GM19455 (cell line): ENCODE results near the gene CLMN.

Experiments
- ATAC-seq: cut with Tn5 transposase; IDR thresholded peaks from one replicate; pipeline ENCODE4 v1.9.1; 2021; ENCODE audit not compliant: unreplicated experiment

Gene CLMN

DNA sequence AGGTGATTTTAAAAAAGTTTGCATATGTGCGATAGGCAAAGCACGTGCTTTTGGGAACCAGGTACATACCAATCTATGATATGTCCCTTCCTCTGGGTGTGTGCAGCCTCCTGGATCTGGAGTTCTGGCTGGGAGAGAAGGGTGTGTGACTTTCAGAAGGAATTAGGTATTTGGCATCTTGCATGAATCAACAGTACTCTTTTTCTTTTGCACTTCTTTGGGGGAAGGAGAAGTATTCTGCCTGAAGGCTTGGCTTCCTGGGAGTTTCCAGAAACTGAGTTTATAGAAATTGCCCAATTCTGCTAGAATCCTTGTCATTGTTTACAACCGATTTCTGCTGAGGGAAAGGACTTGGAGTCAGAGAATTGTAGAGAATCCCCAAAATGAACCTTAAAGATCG, 2.9 kb upstream of the CLMN start:
- no peak for ATAC-seq

- no peak for ATAC-seq
Measured at GRCh38 chr14:95321693-95322455, 2.2 kb upstream of the CLMN start.

- ATAC-seq: no peak
Measured at GRCh38 chr14:95320955-95321600, 1.4 kb upstream of the CLMN start.

DNA sequence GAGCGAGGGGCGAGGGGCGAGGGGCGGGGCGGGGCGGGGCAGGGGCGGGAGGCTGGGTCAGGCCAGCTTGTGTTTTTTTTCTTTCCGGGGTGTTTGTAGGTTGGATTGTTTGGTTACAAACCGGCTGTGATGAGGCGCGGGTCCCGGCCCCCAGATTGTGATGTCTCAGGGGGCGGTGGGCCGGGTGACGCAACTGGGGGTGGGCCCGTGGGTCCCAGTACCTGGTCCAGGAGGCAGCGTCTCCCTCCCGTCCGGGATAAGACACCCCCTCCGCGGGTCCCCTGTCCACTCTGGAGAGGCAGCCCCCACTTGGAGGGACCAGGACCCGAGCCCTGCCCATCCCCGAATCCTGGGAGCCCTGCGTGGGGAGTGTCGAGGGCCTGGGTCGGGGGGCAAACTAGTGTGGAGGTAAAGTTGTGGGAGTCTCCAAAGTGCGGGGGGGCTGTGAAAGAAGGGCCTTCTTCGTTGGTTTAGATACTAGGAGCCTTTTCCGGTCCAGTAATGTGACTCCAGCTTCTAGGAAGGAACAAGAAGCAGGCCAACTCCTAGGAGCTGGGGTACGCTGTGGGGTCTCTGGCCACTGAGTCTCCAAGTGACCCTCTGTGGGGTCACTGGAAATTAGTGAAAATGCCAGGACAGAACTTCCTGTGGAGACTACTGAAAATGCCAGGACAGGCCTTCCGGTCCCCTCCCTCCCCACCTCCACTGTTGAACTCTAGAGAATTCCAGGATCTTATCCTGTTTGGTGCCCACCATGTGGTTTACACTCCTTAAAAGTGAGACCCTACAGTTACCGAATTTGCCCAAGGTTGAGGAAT, 579 bp upstream of the CLMN start:
- no peak for ATAC-seq

GRCh38 chr14:95318399-95319311, 1.1 kb downstream of the CLMN start:
- no peak for ATAC-seq

- ATAC-seq: no peak
Measured at GRCh38 chr14:95317817-95318343, 1.8 kb downstream of the CLMN start.

DNA sequence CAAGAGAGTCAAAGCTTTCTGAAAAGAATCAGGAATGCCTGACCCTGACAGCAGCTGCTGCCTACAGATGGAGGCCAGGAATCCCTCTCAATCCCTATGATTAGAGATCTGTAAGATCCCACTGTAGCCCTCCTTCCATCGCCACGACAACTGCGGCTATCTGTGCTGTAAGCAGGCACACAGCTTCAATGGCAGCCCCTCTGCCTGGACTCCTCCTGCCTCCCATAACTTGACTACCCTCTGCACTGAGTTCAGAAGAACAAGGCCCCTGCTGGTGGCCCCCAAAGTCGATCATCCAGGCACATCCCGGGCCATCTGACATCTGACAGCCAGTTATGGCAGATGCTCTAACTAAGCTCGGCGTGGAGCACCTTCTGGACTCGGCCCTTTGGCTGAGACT, 2.9 kb downstream of the CLMN start:
- ATAC-seq: no peak

GRCh38 chr14:95315579-95315978, 4.1 kb downstream of the CLMN start:
- no peak for ATAC-seq

- ATAC-seq: no peak
Measured at GRCh38 chr14:95315156-95315555, 4.6 kb downstream of the CLMN start.

DNA sequence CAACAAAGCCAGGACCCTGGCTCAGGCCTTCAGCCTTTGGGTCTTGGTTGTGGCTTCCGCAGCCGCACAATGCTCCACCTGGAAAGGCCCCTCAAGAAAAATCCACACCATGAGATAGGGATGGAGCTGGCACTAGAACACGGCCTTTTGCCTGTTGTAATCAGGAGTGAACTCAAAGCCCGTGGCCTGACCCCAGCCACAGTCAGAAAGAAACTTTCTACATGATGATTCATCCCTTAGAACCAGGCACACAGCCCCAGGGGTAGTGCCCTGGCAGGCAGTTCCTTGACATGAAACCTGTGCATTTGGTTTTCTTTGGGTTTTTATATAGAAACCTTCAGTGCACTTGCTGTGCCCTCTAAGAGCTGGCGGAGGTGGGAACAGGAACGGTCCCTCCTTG, 5.1 kb downstream of the CLMN start:
- ATAC-seq: no peak

DNA sequence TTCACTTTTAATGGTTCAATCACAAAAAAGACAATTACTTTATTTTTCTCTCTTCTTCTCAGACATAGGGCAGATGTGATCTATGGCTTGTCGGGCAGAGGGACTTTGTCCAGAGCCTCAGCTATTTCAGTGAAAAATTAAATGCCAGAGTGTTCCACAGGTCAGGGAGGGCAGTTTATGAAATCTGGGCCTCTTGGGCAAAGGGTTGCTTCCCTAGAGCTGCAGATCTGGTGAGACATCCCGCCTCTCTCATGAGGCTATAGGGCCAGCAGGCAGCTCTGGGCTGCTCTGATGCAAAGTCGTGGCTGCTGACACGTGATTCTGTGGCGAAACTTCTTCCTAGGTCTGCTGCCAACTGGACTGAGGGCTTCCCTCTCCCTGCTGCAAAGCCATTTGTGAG, 6.0 kb downstream of the CLMN start:
- no peak for ATAC-seq

DNA sequence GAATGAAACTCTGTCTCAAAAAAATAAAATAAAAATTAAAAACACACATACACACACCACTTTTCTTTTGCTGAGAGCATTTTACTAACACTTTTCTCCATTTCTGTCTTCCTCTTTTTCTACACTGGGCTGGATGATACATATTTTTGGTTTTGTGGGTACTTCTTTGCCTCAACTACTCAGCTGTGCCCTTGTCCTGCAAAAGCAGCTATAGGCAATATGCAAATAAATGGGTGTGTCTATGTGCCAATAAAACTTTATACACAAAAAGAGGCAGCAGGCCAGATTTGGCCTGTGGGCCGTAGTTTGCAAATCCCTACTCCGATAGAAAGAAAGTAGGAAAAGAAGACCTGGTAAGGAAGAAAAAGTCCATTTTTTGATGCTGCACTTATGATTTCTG, 6.5 kb downstream of the CLMN start:
- ATAC-seq: no peak

DNA sequence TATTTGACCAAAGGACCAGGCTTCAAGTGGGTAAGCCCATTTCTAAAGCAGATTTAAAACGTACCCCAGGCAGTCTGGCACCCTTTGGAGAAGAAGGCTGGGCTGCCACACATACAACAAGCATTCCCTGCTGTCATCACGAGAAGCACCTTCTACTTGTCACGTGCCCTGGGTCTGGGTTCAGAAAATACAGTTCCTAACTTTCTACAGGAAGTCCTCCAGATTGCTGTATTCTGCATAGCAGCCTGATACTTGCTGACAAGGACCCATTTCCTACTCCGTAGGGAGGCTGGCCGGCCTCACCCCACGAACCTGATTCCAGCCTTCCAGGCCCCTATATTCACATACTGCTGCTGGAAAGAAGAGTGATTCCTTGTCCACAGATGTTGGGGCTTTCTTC, 7.4 kb downstream of the CLMN start:
- ATAC-seq: no peak

GRCh38 chr14:95311752-95312151, 8.0 kb downstream of the CLMN start:
- no peak for ATAC-seq

GRCh38 chr14:95310635-95311380, 8.9 kb downstream of the CLMN start:
- no peak for ATAC-seq

- ATAC-seq: no peak
Measured at GRCh38 chr14:95309261-95310051, 10.3 kb downstream of the CLMN start.

DNA sequence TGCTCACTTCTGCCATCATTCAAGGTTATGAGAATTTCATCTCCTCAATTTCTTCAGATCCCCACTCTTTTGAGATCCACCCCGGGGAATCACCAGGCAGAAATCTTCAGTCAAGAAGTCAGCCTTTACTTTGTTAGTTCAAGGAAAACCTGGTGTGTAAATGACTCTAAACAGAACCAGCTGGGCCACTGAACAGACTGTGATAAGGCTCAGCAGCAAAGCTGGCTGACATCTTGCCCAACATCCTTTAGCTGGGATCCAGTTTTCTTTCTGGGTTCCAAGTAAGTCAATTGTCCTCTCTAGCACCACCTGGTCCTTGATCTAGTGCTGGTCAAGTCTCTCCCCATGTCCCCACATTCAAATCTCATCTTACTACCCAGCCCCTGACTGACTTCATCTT, 11.6 kb downstream of the CLMN start:
- ATAC-seq: no peak

DNA sequence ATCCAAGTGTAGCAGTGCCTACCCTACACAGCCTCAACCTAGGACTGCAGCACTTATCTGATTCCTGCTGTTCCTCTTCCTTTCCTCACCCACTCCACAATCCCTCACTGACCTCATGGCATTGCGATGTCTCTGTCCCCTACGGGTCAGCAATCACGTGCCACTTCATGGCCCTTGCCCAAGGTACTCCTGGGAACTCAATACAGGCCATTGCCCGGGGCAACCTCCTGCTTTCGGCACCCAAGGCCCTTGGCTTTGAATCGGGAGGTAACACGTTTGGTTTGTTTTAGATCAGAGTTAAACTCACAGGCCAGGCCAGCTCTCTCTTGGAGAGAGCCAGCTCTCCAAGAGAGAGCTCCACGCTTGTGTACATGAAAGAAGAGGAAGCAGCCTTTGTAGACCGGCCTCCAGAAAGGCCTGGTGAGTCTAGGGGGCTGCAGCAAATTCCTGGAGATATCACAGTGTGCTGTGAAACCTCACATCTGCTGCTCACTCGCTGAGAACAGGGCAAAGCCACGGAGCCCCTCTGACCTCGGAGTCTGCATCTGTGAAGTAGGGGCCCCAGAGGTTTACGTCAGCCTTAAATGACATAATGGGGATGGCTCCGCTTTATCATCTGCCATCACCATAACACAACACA, 12.2 kb downstream of the CLMN start:
- no peak for ATAC-seq

DNA sequence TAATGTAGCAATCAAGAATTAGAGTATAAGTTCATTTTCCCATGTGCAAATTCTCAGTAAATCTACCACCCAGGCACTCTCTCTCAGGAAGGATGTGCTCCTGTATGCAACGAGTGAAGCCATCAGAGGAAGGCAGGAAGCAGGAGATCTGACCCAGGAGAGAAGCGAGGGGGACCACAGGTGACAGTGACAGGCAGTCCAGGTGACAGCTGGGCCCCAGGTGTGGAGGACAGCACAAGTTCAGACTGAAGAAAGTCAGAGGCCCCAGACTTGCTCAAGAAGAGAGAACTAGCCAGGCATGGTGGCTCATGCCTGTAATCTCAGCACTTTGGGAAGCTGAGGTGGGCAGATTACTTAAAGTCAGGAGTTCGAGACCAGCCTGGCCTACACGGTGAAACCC, 13.8 kb downstream of the CLMN start:
- ATAC-seq: no peak
